ENCODE data around the gene TMEM150C. TPM values are rescaled to one million over a fixed set of nuclear protein-coding genes. Genes with fewer than 3 reads are reported as not detected.
"Not testable (repeated sequence)": the region's sequence is repeated elsewhere in the genome, so short reads cannot be mapped to it uniquely, and the experiment has no call there.

TMEM150C gene
- total RNA-seq, 1 donor from 2014 or later: 8.1 TPM

- DNase-seq (ENCODE audit: low spot score) (no peak), ATAC-seq (no peak)
These were observed 80.8 kb downstream of the TMEM150C start for GRCh38 chr4:82480771-82481505.

GRCh38 chr4:82479562-82479961 is 82.2 kb downstream of the TMEM150C start:
- ATAC-seq (no peak), DNase-seq (ENCODE audit: low spot score) (no peak)

GRCh38 chr4:82477469-82477868 is 84.3 kb downstream of the TMEM150C start:
- DNase-seq (ENCODE audit: low spot score): peak; percentile 69
- ATAC-seq: not testable (repeated sequence)

DNA sequence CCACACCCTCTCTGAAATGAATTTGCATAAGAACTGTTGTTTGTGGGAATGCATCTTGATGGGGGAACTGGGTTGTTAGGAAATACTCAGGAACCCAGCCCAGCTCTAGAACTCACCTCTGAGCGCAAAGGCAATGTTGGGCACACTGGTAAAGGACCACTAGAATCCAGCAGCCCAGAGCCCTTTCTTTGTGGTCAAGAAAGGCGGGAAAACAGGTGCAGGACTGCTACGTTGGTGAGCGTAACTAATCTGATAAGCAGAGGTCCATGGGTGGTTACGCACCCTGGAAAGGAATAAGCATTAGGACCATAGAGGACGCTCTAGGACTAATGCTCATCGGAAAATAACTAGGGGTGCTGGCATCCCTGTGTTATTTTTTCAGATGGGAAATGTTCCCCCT is 85.9 kb downstream of the TMEM150C start:
- DNase-seq (ENCODE audit: low spot score); ATAC-seq: not testable (repeated sequence)

GRCh38 chr4:82473621-82474164 is 88.1 kb downstream of the TMEM150C start:
- ATAC-seq: no peak
- DNase-seq (ENCODE audit: low spot score): no peak

DNA sequence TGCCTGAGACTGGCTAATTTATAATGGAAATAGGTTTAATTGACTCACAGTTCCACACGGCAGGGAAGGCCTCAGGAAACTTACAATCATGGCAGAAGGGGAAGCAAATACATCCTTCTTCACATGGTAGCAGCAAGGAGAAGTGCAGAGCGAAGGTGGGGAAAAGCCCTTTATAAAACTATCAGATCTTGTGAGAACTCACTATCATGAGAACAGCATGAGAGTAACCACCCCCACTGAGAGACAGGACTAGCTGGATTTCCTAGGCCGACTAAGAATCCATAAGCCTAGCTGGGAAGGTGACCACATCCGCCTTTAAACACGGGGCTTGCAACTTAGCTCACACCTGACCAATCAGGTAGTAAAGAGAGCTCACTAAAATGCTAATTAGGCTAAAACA is 88.7 kb downstream of the TMEM150C start:
- not testable (repeated sequence) for ATAC-seq; DNase-seq (ENCODE audit: low spot score)

- ATAC-seq: peak; percentile 50
- DNase-seq (ENCODE audit: low spot score): no peak
These were observed 91.9 kb downstream of the TMEM150C start for GRCh38 chr4:82469791-82470345.

DNA sequence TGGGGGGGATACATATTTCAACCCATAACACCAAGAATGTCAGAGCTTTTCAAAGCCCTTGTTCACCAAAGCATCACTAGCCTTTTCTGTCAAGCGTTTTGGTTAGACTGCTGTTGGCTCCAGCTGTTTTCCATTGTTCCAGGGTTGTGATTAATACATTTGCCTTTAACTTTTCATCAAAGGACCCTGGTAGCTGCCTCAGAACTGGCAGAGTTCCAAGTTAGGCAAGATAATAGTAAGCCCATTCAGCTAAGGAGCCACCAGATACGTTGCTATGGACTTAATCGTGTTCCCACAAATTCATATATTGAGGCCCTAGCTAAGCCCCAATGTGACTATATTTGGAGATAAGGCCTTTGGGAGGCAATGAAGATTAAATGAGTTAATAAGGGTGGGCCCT is 94.3 kb downstream of the TMEM150C start:
- no peak for DNase-seq (ENCODE audit: low spot score)

GRCh38 chr4:82463221-82463620 is 98.6 kb downstream of the TMEM150C start:
- no peak for DNase-seq (ENCODE audit: low spot score)
- ATAC-seq: no peak

More for the DNA sequence above, 94.3 kb downstream of the TMEM150C start:
- ATAC-seq: no peak

DNA sequence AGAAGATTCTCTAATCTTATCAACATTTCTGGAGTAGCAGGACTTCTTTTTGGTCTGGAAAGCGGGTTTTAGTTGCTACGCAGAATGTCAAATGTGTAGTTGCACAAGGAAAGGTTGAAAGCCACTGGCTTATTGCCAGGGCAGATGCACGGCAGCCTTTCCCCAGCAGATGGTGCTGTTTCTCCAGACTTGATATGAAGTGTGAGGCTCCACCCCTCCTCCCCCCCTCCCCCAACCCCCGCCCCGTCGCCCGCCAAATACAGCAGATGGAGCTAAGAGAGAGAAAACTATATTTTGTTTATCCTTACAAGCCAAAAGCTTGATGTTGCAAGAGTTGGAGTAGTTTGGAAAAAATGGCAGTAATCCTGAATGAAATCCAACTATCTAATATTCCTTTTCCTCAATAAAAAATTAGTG is 99.4 kb downstream of the TMEM150C start:
- peak; percentile 99 for ATAC-seq

DNA sequence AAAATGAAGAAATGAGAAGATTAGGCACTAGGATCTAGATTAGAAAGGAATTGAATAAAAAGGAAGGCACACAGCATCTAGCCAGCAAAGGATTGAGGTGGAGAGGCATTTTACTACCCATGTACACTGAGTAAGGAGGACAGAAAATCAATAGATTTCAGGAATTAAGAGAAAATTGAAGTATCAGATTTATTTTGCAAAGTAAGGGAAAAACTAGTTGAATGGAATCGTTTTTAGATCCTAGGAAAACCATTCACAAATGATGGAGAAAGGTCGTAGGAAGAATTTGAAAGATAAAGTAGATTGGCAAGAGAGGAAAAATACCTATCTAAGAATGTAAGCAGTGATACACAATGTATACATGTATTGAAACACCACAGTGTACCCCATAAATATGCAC is 100.1 kb downstream of the TMEM150C start:
- DNase-seq (ENCODE audit: low spot score) (no peak), ATAC-seq (no peak)

More for the DNA sequence above, 99.4 kb downstream of the TMEM150C start:
- peak; percentile 89 for DNase-seq (ENCODE audit: low spot score)

GRCh38 chr4:82458729-82459128 is 103.1 kb downstream of the TMEM150C start:
- ATAC-seq (no peak), DNase-seq (ENCODE audit: low spot score) (no peak)

- no peak for ATAC-seq
- no peak for DNase-seq (ENCODE audit: low spot score)
These were observed 104.5 kb downstream of the TMEM150C start for GRCh38 chr4:82457266-82457665.

DNA sequence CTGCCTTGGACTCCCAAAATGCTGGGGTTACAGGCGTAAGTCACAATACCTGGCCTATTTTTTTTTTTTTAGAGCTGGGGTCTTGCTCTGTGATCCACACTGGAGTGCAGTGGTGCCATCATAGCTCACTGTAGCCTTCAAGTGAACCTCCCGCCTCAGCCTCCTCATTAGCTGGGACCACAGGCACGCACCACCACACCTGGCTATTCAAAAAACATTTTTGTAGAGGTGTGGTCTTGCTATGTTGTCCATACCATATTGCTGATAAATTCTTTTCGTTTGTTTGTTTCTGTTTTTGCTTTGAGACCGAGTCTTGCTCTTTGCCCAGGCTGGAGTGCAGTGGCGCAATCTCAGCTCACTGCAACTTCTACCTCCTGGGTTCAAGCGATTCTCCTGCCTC is 109.8 kb downstream of the TMEM150C start:
- DNase-seq (ENCODE audit: low spot score) (no peak), ATAC-seq (no peak)

DNA sequence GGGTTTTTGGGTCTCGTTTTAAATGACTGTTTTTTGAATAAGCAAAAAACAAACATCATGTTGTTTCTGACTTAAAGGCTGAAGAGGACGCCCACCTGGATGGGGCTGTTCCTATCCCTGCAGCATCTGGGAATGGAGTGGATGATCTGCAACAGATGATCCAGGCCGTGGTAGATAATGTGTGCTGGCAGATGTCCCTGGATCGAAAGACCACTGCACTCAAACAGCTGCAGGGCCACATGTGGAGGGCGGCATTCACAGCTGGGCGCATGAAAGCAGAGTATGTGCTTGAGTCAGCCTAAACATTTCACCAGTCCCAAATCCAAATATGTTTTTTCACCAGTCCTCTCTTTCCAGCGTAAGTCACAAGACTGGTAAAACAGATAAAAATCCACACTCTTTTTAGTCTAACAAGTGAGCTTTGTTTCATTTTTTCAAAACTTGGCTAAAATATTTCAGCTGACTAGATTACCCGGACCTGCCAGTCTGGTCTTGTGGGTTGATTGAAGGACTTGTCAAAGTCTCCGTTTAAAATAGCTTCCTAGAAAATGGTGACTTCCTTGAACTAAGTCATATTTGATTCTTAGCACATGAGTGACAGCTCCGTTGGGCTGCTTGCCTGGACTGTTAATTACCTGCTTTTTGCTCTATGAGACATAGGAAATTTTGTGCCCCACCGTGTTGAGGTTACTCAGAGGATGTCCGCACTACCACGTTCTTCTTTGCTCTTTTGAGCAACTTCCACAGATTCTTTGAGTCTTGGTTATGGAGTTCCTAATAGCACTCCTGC is 110.6 kb downstream of the TMEM150C start:
- ATAC-seq: no peak

DNA sequence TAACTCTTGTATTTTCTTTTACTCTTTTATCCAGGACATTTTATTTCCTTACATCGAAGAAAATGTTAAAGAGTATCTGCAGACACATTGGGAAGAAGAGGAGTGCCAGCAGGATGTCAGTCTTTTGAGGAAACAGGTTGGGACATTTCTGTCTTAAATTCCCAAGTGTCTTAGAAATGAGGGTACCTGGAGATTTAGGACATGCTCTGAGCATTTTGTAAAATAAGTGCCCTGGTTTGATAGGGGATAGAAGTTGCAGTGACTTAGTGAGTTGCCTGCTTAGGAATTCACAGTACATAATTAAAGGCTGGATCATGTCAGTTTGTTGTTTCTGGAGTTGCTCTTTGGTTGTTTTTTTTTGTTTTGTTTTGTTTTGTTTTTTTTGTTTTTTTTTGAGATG is 113.9 kb downstream of the TMEM150C start:
- ATAC-seq: no peak
- no peak for DNase-seq (ENCODE audit: low spot score)

More for the DNA sequence above, 110.6 kb downstream of the TMEM150C start:
- no peak for DNase-seq (ENCODE audit: low spot score)

- DNase-seq (ENCODE audit: low spot score): no peak
- ATAC-seq: no peak
These were observed 122.7 kb downstream of the TMEM150C start for GRCh38 chr4:82439088-82439487.

- DNase-seq (ENCODE audit: low spot score) (no peak), ATAC-seq (no peak)
These were observed 124.3 kb downstream of the TMEM150C start for GRCh38 chr4:82437285-82438005.

- DNase-seq (ENCODE audit: low spot score) (no peak), ATAC-seq (no peak)
These were observed 125.0 kb downstream of the TMEM150C start for GRCh38 chr4:82436780-82437179.

GRCh38 chr4:82436130-82436529 is 125.7 kb downstream of the TMEM150C start:
- DNase-seq (ENCODE audit: low spot score) (no peak), ATAC-seq (no peak)

- ATAC-seq (no peak), DNase-seq (ENCODE audit: low spot score) (no peak)
These were observed 126.8 kb downstream of the TMEM150C start for GRCh38 chr4:82434949-82435348.
